WI38 (cell line): ENCODE measurements around the gene SMDT1.

Source experiments
- H3K4me3 ChIP-seq: 2 replicates; pipeline ENCODE4 v1.5.1; 2011; ENCODE audit warnings: low read depth, mild to moderate bottlenecking, control low read depth, low read length
- CTCF ChIP-seq: IDR thresholded peaks from 2 replicates; pipeline ENCODE4 v1.5.1; 2012; ENCODE audit warnings: low read depth, mild to moderate bottlenecking, control low read depth, low read length

SMDT1 gene

GRCh38 chr22:42079319-42080251 is at the start of gene SMDT1:
TSS of gene SMDT1 (plus strand) at chr22:42079700. CDS start at chr22:42079769, 69 bp downstream.
- peak within 1 kb of the TSS; percentile 68 for H3K4me3 ChIP-seq
- no peak for TF ChIP-seq CTCF

- no peak overlapping the region for H3K4me3 ChIP-seq
- TF ChIP-seq CTCF: no peak
Observed at GRCh38 chr22:42033263-42034181, 46.0 kb upstream of the SMDT1 start.

- no peak for TF ChIP-seq CTCF
- H3K4me3 ChIP-seq: no peak overlapping the region
Observed at GRCh38 chr22:42035256-42035655, 44.2 kb upstream of the SMDT1 start.

GRCh38 chr22:42039271-42039670 is 40.2 kb upstream of the SMDT1 start:
- no peak overlapping the region for H3K4me3 ChIP-seq
- no peak for TF ChIP-seq CTCF

- no peak overlapping the region for H3K4me3 ChIP-seq
- TF ChIP-seq CTCF: no peak
Observed at GRCh38 chr22:42041784-42042183, 37.7 kb upstream of the SMDT1 start.

GRCh38 chr22:42050641-42051180 is 28.8 kb upstream of the SMDT1 start:
- no peak overlapping the region for H3K4me3 ChIP-seq
- no peak for TF ChIP-seq CTCF

- no peak for TF ChIP-seq CTCF
- no peak overlapping the region for H3K4me3 ChIP-seq
Observed at GRCh38 chr22:42052765-42053164, 26.7 kb upstream of the SMDT1 start.
